ENCODE measurements around the gene GCHFR.

The GCHFR gene

DNA sequence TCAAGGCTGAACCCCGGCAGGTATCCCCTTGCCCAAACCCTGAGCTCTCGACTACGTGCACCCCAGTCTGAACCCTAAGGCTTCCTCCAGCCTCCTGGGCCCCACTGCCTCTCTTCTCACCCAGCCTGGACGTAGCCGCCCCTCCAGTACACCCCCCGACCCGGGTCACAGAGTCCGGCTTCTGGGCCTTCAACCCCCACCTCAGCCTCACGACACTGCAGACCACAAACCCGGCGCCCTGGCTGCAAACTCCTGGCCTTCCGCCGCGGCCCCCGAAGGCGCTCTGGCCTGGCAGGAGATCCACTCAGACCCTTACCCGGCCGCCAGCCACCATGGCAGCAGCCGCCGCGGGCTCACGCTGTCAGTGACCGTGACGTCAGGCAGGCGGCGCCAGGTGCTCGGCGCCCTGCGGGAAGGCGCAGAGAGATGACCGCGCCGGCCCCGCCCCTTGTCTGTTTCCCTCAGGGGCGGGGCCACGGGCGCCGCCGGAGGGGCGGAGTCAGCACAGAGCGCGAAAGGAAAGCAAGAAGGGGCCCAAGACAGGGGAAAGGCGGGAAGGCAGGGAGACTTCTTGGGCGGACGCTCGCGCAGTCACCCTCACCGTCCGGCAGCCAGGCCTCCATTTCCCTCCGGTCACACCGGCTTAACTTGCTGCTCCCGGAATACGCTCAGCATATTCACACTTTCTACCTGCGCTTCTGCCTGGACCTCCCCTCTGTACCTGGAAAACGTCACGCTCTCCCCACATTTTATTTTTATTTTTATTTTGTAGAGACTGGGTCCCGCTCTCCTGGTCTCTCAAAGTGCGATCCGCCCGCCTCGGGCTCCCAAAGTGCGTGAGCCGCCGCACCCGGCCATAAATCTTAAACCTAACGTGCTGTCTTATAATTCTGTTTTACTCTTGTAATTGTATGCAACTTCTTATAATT, 8.7 kb upstream of the GCHFR start, which contains the start of gene RMDN3 (continued):
- TF ChIP-seq BCL11A (tag by site-specific recombination; IDR thresholded peaks at IDR 0.05; ENCODE audit: low read depth) = 0 out of 2 replicates have a peak, but pooled peaks have one; percentile 55
- peak; percentile 83 for TF ChIP-seq ZBTB21 (tag by site-specific recombination; IDR thresholded peaks at IDR 0.05)
- no peak; the same call in 1 of the 2 replicates for TF ChIP-seq ZNF558 (tag by site-specific recombination; IDR thresholded peaks at IDR 0.05)
- TF ChIP-seq ZNF529 (tag by site-specific recombination; IDR thresholded peaks at IDR 0.05; ENCODE audit: insufficient replicate concordance) = no peak
- no peak for TF ChIP-seq ZNF624 (tag by site-specific recombination; IDR thresholded peaks at IDR 0.05)
- 0 out of 2 replicates have a peak, but pooled peaks have one; percentile 52 for TF ChIP-seq ZNF10 (tag by site-specific recombination; IDR thresholded peaks at IDR 0.05)

DNA sequence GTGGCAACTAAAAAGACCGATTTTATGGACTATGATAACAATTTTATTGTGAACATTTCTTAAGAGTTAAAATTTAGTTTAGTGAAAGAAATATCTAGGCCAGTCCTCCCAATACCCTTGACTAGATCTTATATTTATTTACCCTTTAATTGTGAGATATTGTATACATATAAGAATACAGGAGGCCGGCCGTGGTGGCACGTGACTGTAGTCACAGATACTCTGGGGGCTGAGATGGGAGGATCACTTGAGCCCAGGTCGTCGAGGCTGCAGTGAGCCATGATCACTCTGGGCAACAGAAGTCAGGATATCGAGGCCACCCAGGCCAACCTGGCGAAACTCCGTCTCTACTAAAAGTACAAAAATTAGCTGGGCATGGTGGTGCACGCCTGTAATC, 8.1 kb upstream of the GCHFR start:
- no peak overlapping the region for H3K4me3 ChIP-seq (ENCODE audit: low read depth, low read length)
- POLR2A ChIA-PET = interaction anchor here (1.2 kb wide), 1 partner anchor 61 kb away, joined by 3 read pairs; the partner anchor contains the start of gene RAD51
- H3K27ac ChIP-seq (ENCODE audit: extremely low read depth, low read depth, low read length) = peak overlapping the region; percentile 93
- no peaks in the 10 kb centered on the region for H3K9me3 ChIP-seq (ENCODE audit: control insufficient read depth, insufficient read depth, low read depth, low read length)
- peaks cover 0 to 20% of the 10 kb centered on the region in 2 experiments; a peak in 2 of 3 replicates for H3K36me3 ChIP-seq (ENCODE audit: control insufficient read depth in 2 of 2, insufficient read depth in 1 of 2, low read length in 2 of 2)
- CTCF ChIA-PET = interaction anchor here (0.6 kb wide), 1 partner anchor 89 kb away, joined by 3 read pairs; no protein-coding TSS in a partner anchor
- TF ChIP-seq ZNF670 (tag by site-specific recombination; IDR thresholded peaks at IDR 0.05; ENCODE audit: low read depth) = no peak
- TF ChIP-seq MZF1 (tag by site-specific recombination; IDR thresholded peaks at IDR 0.05; ENCODE audit: borderline replicate concordance) = no peak
- TF ChIP-seq, protein P1, sequence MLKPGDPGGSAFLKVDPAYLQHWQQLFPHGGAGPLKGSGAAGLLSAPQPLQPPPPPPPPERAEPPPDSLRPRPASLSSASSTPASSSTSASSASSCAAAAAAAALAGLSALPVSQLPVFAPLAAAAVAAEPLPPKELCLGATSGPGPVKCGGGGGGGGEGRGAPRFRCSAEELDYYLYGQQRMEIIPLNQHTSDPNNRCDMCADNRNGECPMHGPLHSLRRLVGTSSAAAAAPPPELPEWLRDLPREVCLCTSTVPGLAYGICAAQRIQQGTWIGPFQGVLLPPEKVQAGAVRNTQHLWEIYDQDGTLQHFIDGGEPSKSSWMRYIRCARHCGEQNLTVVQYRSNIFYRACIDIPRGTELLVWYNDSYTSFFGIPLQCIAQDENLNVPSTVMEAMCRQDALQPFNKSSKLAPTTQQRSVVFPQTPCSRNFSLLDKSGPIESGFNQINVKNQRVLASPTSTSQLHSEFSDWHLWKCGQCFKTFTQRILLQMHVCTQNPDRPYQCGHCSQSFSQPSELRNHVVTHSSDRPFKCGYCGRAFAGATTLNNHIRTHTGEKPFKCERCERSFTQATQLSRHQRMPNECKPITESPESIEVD (tag by site-specific recombination; IDR thresholded peaks at IDR 0.05) = peak; percentile 52; the same call in 1 of the 2 replicates
- no peaks in the 10 kb centered on the region for H3K4me1 ChIP-seq (ENCODE audit: control insufficient read depth, insufficient read depth, low read length)

GRCh38 chr15:40756938-40757337, 6.9 kb upstream of the GCHFR start:
- Histone ChIP-seq H3K36me3 (ENCODE audit: control insufficient read depth in 2 of 2, insufficient read depth in 1 of 2, low read length in 2 of 2) (peaks cover 0 to 9% of the 10 kb centered on the region in 2 experiments; a peak in 2 of 3 replicates), H3K9me3 (ENCODE audit: control insufficient read depth, insufficient read depth, low read depth, low read length) (no peaks in the 10 kb centered on the region), H3K4me1 (ENCODE audit: control insufficient read depth, insufficient read depth, low read length) (no peaks in the 10 kb centered on the region), H3K27ac (ENCODE audit: extremely low read depth, low read depth, low read length) (no peak overlapping the region; the same call in 1 of the 2 replicates), H3K4me3 (ENCODE audit: low read depth, low read length) (no peak overlapping the region)
- POLR2A ChIA-PET = interaction anchor here (1.2 kb wide), 1 partner anchor 62 kb away, joined by 3 read pairs; the partner anchor contains the start of gene RAD51
- CTCF ChIA-PET = interaction anchor here (0.6 kb wide), 1 partner anchor 119 kb away, joined by 4 read pairs; no protein-coding TSS in a partner anchor
- TF ChIP-seq, protein P2, sequence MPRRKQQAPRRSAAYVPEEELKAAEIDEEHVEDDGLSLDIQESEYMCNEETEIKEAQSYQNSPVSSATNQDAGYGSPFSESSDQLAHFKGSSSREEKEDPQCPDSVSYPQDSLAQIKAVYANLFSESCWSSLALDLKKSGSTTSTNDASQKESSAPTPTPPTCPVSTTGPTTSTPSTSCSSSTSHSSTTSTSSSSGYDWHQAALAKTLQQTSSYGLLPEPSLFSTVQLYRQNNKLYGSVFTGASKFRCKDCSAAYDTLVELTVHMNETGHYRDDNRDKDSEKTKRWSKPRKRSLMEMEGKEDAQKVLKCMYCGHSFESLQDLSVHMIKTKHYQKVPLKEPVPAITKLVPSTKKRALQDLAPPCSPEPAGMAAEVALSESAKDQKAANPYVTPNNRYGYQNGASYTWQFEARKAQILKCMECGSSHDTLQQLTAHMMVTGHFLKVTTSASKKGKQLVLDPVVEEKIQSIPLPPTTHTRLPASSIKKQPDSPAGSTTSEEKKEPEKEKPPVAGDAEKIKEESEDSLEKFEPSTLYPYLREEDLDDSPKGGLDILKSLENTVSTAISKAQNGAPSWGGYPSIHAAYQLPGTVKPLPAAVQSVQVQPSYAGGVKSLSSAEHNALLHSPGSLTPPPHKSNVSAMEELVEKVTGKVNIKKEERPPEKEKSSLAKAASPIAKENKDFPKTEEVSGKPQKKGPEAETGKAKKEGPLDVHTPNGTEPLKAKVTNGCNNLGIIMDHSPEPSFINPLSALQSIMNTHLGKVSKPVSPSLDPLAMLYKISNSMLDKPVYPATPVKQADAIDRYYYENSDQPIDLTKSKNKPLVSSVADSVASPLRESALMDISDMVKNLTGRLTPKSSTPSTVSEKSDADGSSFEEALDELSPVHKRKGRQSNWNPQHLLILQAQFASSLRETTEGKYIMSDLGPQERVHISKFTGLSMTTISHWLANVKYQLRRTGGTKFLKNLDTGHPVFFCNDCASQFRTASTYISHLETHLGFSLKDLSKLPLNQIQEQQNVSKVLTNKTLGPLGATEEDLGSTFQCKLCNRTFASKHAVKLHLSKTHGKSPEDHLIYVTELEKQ (tag by site-specific recombination; IDR thresholded peaks at IDR 0.05; ENCODE audit: borderline replicate concordance) = no peak
- TF ChIP-seq ZNF23 (tag by site-specific recombination; IDR thresholded peaks at IDR 0.05; ENCODE audit: borderline replicate concordance) = no peak
- TF ChIP-seq ZNF510 (tag by site-specific recombination; IDR thresholded peaks at IDR 0.05; ENCODE audit: insufficient replicate concordance) = no peak
- TF ChIP-seq SP7 (tag by site-specific recombination; IDR thresholded peaks at IDR 0.05) = peak; percentile 95
- peak; percentile 7; the same call in 1 of the 2 replicates for TF ChIP-seq SP2 (tag by site-specific recombination; IDR thresholded peaks at IDR 0.05)
- TF ChIP-seq, protein P3, sequence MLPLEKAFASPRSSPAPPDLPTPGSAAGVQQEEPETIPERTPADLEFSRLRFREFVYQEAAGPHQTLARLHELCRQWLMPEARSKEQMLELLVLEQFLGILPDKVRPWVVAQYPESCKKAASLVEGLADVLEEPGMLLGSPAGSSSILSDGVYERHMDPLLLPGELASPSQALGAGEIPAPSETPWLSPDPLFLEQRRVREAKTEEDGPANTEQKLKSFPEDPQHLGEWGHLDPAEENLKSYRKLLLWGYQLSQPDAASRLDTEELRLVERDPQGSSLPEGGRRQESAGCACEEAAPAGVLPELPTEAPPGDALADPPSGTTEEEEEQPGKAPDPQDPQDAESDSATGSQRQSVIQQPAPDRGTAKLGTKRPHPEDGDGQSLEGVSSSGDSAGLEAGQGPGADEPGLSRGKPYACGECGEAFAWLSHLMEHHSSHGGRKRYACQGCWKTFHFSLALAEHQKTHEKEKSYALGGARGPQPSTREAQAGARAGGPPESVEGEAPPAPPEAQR (tag by site-specific recombination; IDR thresholded peaks at IDR 0.05) = no peak
- TF ChIP-seq, protein P4, sequence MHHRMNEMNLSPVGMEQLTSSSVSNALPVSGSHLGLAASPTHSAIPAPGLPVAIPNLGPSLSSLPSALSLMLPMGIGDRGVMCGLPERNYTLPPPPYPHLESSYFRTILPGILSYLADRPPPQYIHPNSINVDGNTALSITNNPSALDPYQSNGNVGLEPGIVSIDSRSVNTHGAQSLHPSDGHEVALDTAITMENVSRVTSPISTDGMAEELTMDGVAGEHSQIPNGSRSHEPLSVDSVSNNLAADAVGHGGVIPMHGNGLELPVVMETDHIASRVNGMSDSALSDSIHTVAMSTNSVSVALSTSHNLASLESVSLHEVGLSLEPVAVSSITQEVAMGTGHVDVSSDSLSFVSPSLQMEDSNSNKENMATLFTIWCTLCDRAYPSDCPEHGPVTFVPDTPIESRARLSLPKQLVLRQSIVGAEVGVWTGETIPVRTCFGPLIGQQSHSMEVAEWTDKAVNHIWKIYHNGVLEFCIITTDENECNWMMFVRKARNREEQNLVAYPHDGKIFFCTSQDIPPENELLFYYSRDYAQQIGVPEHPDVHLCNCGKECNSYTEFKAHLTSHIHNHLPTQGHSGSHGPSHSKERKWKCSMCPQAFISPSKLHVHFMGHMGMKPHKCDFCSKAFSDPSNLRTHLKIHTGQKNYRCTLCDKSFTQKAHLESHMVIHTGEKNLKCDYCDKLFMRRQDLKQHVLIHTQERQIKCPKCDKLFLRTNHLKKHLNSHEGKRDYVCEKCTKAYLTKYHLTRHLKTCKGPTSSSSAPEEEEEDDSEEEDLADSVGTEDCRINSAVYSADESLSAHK (tag by site-specific recombination; IDR thresholded peaks at IDR 0.05) = no peak
- no peak for TF ChIP-seq BCL11B (tag by site-specific recombination; IDR thresholded peaks at IDR 0.05; ENCODE audit: low read depth)
- TF ChIP-seq, protein P5, sequence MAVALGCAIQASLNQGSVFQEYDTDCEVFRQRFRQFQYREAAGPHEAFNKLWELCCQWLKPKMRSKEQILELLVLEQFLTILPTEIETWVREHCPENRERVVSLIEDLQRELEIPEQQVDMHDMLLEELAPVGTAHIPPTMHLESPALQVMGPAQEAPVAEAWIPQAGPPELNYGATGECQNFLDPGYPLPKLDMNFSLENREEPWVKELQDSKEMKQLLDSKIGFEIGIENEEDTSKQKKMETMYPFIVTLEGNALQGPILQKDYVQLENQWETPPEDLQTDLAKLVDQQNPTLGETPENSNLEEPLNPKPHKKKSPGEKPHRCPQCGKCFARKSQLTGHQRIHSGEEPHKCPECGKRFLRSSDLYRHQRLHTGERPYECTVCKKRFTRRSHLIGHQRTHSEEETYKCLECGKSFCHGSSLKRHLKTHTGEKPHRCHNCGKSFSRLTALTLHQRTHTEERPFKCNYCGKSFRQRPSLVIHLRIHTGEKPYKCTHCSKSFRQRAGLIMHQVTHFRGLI (tag by site-specific recombination; IDR thresholded peaks at IDR 0.05) = no peak
- TF ChIP-seq GLIS1 (tag by site-specific recombination; IDR thresholded peaks at IDR 0.05) = peak; percentile 91

Data from HEK293 (cell line).